Stimulated activated CD8-positive, alpha-beta memory T cell treated with anti-CD3 and anti-CD28 coated beads, Interleukin-4, amount 100 ng/mL, for 4 hours (primary cell): ENCODE data around the gene HAUS8.
"Not testable (repeated sequence)": the region's sequence is repeated elsewhere in the genome, so short reads cannot be mapped to it uniquely, and the experiment has no call there.

Experiments
- DNase-seq, 2 donors: peaks; one replicate each; pipeline ENCODE4 v3.0.0-alpha.2; 2020; ENCODE audit warnings: low read depth in 2 of 2, low spot score in 1 of 2

Gene HAUS8

DNA sequence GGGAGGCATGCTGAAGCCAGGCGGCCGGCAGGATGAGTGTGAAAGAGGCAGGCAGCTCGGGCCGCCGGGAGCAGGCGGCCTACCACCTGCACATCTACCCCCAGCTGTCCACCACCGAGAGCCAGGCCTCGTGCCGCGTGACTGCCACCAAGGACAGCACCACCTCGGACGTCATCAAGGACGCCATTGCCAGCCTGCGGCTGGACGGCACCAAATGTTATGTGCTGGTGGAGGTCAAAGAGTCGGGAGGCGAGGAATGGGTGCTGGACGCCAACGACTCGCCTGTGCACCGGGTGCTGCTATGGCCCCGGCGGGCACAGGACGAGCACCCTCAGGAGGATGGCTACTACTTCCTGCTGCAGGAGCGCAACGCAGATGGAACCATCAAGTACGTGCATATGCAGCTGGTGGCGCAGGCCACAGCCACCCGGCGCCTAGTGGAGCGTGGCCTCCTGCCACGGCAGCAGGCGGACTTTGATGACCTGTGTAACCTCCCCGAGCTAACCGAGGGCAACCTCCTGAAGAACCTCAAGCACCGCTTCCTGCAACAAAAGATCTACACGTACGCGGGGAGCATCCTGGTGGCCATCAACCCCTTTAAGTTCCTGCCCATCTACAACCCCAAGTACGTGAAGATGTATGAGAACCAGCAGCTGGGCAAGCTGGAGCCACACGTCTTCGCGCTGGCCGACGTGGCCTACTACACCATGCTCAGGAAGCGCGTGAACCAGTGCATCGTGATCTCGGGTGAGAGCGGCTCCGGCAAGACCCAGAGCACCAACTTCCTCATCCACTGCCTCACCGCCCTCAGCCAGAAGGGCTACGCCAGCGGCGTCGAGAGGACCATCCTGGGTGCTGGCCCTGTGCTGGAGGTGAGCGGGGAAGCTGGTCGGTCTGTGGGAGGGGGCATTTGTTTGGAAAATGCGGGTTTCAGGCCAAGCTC lies 26.7 kb upstream of the HAUS8 start:
- DNase-seq = no peak

DNA sequence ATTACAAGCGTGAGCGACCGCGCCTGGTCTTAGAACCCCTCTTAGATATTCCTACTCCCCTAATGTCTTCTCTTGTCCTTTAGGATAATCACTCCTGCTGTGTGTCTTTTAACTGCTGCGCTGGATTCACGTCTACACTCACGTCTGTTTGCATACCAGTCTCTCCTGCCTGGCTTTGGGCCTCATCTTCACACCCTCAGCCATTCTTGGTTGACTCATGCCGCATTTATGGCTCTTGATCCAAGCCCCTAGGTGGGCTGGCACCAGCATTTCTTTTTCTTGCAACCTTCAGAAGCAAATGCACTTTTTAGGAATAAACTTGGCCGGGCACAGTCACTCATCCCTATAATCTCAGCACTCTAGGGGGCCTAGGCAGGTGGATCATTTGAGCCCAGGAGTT lies 23.1 kb upstream of the HAUS8 start:
- no peak for DNase-seq

DNA sequence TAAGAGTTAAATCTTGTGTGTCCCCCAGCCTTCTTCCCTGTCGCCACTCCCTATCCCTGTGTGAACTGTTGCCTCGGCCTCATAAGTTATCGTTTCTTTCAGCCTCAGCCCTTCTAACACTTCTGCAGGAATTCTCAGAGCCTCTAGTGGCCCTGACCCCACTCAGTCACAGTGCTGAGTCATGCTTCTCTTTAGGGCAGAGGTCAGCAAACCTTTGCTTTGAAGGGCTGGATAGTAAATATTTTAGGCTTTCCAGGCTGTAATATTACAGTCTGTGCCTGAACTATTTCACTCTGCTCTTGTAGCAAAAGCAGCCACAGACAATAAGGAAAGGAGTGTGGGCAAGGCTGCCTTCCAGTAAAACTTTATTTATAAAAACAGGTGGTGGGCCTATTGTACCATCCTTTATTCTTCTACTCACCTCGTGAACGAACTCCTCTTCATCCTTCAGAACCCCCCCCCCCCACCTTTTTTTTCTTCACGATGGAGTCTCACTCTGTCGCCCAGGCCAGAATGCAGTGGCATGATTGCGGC lies 22.4 kb upstream of the HAUS8 start:
- DNase-seq = no peak

DNA sequence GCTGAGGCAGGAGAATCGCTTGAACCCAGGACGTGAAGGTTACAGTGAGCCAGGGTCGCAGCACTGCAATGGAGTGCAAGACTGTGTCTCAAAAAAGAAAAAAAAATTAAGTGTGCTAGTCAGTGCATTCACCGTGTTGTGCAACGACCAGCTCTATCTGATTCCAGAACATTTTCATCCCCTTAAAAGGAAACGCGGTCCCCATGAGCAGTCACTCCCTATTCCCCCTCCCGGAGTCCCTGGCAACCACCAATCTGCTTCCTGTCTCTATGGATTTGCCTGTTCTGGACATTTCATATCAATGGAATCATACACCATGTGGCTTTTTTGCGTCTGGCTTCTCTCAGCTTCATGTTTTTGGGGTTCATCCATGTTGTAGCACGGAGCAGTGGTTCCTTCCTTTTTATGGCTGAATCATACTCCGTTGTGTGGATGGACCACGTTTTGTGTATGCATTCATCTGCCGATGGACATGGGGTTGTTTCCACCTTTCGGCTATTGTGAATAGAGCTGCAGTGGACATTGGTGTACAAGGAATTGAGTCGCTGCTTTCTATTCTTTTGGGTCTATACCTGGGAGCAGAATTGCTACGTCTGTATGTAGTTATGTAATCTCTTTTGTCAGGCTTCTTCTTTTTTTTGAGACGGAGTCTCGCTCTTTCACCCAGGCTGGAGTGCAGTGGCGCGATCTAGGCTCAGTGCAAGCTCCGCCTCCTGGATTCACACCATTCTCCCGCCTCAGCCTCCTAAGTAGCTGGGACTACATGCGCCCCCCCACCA lies 20.1 kb upstream of the HAUS8 start:
- no peak for DNase-seq

DNA sequence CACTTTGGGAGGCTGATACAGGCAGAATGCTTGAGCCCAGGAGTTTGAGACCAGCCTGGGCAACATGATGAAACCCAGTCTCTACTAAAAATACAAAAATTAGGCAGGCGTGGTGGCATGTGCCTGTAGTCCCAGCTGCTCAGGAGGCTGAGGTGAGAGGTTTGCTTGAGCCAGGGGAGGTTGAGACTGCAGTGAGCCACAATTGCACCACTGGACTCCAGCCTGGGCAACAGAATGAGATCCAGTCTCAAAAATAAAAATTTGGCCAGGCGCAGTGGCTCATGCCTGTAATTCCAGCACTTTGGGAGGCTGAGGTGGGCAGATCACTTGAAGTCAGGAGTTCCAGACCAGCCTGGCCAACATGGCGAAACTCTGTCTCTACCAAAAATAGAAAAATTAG lies 19.4 kb upstream of the HAUS8 start:
- not testable (repeated sequence) for DNase-seq

DNA sequence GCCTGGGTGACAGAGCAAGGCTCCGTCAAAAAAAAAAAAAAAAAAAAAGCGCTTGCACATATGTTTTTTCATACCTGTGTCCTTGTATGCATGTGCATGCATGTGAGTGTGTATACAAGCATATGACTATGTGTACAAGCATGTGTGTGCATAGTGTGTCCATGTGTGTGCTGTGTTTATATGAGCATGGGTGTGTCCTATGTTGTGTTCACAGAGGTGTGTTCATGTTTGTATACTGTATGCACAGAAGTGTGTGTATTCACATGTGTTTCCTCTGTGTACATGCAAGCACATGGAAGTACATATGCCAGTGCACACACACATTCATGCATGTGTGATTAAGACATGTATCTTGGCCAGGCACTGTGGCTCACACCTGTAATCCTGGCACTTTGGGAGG lies 17.4 kb upstream of the HAUS8 start:
- DNase-seq = no peak

DNA sequence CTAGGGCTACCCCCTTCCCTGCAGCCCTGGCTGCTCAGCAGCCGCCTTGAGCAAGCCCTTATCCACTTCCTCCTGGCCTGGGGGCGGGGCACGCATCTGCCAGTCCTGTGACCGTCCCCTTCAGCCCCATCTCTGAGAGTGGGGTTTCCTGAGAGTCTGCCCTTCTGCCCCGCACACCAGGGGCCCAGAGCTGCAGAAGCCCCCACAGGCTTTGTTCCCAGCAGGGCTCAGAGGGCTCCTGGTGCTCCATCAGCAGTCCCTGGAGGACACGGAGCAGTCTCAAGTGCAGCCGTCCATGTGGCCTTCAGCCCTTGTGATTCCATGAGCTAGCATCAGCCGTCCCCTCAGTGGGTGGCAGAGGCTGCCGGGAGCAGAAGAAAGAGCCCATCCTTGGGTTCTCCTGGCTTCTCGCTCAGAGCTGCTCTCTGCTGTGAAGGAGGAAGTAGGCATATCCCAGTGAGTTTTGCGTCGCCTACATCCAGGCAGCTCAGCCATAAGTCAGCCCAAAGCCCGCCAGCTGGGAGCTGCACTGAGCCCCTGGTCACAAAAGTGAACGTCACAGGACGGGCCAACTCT lies 16.6 kb upstream of the HAUS8 start:
- no peak for DNase-seq

DNA sequence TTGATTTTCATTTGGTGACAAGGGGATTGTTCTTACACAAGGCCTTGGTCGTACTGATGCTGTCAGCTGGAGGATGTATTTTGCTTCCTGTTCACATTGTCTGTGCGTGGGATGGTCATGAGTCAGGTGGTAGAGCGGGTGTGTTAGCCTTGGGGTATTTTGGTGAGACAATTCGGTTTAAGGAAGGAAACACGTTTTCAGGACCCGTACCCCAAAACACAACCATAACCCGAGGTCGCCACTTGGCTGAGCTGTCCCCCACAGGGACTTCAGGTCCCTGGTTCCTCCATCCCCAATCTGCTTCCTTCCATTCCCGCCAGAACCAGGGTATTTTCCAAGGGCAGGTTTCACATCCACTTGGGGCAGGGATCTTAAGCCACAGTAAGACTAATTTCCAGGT lies 15.3 kb upstream of the HAUS8 start:
- DNase-seq = peak in 1 of 2 donors; percentile 35

DNA sequence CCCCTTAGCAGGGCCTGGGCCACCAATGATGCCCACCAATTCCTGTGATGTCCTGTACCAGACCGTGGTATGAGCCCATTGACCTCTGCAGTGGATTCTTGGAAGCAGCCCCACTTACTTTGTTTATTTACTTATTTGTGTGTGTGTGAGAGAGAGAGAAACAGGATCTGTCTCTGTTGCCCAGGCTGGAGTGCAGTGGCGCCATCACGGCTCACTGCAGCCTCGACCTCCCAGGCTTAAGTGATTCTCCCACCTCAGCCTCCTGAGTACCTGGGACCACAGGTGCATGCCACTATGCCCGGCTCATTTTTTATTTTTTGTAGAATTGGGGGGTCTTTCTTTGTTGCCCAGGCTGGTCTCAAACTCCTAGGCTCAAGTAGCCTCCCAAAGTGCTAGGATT lies 13.3 kb upstream of the HAUS8 start:
- DNase-seq = no peak

DNA sequence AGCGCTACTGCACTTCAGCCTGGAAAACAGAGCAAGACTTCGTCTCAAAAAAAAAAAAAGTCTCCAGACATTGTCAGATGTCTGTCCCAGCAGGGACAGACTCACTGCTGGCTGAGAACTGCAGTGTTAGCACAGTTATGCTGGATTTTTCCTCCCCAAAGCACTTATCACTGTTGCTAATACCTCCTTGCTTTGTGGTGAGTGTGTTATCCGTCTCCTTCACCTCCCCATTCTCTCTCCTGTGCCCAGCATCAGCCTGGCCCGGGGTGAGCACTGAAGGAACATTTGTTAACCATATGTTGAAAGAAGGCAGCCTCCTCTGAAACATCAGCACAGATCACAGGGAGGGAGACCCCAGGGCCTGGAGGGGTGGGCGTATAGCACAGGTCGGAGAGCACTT lies 11.6 kb upstream of the HAUS8 start:
- DNase-seq = no peak

DNA sequence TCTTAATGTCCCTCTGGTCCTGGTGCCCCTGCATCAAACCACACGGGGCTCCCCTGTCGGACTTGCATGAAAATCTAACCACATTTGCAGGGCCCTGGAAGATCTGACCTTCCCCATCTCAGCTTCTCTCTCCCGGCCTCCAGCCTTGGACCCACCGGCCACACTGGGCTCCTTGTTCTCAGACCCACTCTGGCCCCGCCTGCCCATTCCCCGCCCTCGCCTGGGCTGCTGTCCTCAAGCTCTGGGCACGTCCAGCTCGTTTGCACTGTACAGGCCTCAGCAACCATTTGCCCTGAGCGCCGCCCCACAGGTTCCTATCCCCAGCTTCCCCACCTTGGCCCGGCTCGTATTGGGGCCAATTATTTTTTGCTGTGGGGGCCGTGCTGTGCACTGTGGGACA lies 10.9 kb upstream of the HAUS8 start:
- DNase-seq = no peak

DNA sequence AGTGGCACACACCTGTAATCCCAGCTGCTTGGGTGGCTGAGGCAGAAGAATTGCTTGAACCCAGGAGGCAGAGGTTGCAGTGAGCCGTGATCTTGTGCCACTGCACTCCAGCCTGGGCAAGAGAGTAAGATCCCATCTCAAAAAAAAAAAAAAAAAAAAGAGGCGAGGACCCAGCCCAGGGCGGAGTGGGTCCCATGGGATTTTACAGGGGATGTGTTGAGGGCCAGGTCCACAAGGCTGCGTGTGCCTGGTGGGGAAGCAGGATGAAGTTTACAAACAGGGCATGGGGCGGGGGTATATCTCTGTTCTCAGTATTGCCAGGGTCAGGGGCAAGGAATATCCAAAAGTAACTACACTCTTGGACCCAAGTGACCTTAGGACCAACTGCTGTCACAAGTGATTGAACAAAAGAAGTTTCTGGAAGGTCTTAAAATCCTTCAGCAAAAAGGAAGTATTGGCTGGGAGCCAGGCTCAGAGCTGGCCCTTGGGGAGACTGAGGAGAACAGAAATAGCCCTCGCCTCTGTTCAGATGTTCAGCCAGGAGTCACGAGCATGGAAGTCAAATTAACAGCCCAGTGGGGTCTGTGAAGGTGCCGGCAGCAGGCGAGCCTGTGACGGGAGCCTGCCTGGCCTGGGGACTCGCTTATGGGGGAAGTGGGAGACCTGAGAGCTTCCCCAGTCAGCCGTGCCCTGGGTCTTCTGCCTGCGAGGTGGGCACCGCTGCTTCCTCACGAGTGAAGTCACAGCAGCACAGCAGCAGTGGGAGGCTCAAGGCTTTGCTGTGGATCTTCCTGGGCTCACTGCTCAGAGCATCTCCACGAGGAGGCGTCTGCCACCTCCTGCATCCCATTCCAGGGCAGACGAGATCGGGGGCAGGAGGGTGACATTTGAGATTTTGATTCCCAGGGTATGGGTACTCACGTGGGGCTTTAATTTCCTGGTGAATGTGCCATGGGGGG lies 6.7 kb upstream of the HAUS8 start:
- DNase-seq = no peak

DNA sequence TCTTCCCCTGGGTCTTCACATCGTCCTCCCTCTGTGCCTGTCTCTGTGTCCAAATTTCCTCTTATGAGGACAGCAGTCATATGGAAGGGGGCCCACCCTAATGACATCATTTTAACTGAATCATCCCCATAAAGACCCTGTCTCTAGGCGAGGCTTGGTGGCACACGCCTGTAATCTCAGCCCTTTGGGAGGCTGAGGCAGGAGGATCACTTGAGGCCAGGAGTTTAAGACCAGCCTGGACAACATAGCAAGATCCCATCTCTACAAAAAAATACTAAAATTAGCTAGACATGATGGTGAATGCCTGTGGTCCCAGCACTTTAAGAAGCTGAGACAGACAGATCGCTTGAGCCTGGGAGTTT lies 5.2 kb upstream of the HAUS8 start:
- DNase-seq = no peak

DNA sequence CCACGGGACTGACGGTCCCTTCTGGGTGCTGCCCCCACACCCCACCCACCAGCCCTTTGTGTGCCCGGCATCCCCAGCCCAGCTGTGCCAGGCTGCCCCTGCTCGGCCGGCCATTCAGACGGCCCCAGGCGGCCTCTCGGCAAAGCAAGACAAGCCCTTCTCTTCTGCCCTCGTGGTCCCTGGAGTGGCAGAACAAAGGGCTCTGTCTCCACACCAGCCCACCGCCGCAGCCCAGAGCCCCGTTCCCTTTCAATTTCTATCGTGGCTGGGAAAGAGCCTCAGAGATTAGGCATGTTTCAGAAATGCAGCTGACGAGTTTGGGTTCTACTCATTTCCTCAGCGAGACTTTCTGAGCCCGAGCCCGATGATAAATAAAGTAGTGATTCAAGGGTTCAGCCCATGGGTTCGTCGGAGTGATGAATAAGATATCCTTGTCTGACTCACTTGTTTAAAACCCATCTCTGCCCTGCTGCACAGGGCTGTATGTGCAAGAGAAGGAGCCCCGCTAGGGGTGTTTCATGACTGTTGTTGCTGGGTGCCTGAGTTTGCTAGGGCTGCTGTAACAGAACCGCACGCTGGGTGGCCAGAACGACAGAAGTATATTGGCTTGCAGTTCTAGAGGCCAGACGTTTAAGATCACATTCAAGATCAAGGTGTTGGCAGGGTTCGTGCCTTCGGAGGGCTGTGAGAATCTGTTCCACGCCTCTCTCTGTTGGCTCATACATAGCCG lies 4.6 kb upstream of the HAUS8 start:
- DNase-seq = peak; percentile 34 to 54

DNA sequence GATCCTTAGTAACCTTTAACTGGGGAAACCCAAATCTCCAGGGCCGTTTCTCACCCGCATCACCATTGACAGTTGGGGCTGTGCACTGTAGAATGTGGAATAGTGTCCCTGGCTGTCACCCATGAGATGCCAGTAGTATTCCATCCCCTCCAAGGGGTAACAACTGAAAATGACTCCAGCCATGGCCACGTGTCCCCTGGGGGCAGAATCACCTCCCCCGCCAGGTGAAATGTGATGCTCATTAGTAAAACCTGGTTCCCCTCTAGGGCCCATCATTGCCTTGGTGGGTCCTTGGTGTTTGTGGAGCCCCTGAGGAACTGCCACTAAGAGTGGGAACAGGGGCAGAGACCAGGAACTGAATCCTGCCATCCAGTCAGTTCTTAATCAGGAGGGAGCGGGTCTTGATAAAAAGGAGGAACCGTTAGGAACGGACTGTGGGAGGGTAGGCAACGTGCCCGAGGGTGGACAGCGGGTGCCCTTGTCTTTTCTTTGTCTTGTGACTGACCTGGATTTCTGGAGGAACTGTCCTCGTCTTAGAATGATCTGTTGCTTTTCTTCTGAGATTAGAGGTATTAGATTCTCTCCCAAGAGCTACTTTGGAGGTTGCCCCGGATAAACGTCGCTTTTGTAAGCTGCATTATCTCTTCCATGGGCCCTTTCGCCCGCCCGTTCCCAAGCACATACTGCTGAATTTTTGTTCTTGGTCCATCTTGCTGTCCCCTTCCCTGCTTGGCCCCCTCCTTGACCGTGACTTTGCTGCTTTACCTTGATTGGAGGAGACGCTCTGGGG lies 3.9 kb upstream of the HAUS8 start:
- DNase-seq = no peak

DNA sequence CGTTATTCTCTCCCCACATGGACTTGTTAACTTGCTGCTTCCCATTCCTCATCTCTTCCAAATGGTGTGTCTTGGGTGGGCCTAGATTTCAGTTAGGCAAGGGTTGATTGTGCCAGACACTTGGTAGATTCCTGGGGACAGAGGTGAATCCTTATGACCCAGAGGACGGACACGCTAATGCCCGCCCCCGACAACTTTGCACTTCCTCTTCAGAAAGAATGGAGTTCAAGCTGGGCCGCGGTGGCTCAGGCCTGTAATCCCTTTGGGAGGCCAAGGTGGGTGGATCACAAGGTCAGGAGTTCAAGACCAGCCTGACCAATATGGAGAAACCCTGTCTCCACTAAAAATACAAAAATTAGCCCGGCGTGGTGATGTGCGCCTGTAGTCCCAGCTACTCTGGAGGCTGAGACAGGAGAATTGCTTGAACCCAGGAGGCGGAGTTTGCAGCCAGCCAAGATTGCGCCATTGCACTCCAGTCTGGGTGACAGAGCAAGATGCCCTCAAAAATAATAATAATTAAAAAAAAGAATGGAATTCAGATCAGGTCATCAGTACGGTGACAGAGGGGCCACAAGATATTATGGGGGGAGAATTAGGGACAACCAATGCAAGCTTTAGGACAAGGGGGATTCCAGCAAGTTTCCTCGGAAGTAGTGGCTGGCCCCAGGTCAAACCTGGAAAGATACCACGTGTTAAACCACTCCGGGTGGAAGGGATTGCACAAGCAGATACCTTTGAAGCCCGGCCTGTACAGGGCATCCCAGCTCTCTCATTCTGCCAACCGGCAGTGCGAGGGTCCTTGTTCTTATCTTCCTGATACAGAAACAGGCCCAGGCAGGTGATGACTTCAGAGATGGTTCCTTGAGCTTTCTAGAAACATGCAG lies 3.0 kb upstream of the HAUS8 start:
- DNase-seq = no peak

DNA sequence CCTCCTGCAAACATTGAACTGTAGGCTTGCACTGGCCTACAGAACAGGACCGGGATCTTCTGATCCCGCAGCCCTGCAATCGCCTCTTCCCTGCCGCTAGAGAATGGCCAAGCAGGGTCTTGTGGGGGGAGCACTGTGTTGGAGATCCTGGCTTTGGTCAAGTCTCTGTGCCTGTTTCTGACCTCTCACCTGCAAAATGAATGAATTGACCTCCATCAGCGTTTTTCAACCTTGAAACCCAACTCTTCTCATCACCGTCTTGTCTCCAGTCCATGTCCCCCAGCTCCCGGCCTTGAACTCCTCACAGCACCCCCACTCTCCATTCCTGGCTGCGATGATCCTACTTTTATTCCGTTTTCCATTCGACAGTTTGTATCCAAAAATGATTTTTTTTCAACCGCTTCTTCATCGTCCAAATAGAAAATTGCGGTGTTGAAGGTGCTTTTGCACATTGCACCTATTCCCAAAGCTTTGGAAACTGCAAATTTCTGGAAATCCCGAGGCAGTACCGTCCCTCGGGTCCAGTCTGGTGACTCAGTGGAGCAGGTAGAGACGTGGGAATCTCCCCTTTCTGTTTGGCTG lies 2.3 kb upstream of the HAUS8 start:
- no peak for DNase-seq

DNA sequence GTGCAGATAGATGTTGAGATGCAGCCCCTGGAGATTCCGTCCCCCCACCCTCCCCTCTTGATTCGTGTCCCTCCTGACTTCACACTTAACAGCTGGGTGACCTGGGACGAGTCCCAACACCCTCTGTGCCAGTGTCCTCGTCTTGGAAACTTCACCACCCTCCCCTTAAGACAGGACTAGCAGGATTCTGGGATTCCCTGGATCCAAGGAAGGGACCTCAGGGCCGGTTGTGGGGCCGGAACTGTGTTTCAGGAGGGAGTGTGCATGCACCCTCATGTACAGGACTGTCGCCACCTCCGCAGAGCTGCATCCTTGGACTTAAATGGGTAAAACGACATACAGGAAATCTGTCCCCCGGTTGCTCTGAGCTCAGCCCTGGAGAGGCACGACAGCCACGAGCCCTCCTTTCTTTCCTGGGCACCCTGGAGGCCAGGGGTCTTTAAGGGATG lies 1.3 kb upstream of the HAUS8 start:
- DNase-seq = no peak
